RPMI8226 (cell line): Measurements from ENCODE around the gene CELSR1.

Source experiments
- DNase-seq: peaks from one replicate; pipeline ENCODE4 v3.0.0-alpha.2; 2015

CELSR1 gene

DNA sequence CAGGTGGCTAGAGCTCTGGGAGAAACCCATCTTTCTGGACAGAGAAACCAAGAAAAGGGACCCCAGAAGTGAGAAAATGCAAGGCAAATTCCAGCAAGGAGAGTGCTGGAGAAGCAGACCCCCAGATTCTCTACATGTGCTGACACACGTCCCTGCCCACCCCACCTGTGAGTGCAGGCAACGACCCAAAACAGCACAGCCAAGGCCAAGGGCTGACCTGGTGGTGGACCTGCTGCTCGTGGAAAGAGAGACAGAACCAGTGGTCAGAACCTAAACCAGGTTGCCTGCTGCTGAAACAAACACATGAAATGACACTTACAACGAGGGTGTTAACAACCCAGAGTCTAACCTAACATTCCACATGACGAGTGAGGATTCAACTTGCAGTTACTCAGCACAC, 177.3 kb downstream of the CELSR1 start:
- DNase-seq: no peak

DNA sequence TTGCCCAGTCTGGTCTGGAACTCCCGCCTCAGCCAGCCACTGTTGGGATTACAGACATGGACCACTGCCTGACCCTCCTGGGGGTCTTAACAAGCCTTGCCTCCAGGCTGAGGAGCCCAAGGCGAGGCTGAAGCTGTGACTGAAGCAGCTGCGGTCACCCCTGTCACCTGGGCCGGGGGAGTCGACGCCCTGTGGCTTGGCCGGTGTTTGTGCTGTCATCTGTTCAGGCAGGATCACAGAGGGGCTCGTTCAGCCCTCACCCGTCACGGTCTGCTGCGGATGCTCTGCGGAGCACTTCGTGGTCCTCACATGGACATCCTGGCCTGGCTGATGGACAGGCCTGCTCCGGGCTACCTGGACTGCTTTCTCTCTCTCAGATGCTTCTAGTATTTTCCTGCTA, 178.1 kb downstream of the CELSR1 start:
- no peak for DNase-seq

DNA sequence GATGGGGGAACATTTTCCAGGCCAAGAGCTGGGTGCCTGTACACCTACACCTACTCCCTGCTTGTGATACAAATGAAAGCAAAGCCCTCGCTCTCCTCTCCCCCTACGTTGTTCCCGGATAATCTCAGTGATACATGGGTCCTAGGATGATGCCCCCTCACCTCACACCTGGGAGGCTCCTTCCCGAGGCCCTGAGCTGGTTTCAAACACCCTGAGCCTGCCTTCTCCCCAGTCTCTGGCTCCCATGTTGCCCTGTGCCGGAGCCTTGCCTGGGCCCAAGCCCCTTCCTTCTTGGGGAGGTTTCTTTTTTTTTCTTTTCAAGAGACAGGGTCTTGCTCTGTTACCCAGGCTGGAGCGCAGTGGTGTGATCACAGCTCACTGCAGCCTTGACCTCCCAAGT, 178.7 kb downstream of the CELSR1 start:
- DNase-seq: no peak

DNA sequence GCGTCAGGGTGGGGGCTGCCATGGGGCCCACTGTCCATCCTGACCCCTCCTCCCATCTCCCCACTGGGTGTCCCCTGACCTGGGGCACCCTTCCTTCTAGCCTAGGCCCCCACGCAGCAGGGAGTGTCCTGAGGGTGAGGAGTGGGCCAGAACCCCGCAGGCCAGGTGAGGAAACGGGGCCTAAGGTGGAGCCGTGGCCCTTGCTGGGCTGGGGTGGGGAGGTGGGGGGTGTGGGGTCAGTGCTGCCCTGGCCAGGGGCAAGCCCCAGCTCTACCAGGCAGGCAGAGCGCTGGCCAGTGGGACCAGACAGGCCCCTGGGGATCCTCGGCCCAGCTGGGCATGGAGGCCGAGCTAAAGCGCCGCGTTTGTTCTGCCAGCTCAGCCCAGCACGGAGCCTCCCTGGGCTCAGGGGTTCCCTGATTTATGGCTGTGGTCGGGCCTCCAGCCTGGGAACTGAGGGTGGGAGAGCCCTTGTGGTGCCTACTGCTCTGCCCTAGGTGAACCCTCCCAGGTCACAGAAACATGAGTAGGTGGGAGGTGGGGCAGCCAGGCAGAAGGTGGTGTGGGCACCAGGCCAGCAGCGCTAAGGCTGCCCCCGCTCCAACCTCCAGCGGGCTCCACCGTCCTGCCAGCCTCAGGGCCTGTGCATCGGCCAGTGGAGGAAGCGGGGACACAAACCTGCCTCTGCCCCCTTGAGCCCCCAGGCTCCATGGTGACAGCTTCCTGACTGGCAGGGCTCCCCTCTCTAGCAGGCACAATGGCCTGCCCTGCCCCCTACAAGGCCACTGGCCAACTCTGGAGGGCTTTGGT, 179.5 kb downstream of the CELSR1 start:
- DNase-seq: no peak

DNA sequence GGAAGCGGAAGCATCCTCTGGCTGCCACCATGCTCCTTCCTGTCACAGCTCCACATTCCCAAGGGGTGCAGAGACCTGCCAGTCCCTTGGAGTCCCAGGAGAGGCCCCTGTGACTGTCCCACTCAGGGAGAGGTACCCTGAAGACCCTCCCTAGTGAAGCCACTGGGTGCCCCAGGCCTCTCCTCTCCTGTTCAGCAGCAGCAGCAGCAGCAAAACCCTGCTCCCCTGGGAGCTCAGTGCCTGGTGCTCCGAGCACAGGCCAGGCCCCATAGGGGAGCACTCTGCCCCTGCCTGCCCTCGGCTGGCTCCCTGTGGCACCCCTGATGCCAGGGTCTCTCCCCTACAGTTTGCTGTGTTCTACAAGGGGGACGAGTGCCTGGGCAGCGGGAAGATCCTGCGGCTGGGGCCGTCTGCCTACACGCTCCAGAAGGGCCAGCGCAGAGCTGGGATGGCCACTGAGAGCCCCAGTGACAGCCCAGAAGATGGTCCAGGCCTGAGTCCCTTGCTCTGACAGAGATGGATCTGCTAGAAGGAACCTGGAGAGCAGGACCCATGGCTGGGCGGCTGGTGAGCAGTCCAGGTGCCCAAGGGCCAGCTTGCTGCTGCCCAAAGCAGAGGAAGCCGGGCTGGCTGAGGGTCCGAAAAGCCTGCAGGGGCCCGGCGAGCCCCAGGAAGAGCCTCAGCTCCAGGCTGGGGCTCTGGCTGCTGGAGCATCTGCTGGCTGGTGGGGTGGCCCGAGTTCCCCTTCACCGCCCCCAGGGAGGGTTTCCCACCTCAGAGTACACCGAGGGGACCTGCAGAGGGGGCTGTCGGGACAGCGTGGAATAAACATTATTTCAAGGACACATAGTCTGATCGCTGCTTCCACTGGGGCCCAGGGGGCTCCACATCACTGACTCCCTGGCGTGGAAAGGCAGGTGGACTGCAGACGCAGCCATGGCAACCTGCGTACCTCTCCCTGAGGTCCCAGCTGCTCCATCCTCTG, 180.6 kb downstream of the CELSR1 start:
- DNase-seq: no peak

DNA sequence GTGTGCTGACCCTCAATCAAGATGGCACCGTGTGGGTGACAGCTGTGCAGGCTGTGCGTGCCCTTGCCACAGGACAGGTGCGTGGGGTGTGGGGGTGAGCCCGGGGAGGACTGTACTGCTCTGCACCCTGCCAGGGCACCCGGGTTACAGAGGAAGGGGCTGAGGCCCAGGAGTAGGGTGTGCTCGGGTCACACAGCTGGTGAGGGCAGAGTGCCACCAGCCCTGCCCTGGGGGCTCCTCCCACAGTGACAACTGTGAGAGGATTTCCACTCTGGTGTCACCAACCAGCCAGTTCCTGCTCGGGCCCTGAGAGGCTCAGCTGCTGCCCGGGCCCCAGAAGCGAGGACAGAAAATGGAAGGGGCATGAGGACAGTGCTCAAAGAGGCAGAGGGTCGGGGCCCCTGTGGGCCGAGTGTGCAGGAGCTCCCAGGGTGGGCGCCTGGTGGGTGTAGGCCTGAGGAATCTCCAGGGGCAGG, 181.4 kb downstream of the CELSR1 start:
- DNase-seq: no peak

DNA sequence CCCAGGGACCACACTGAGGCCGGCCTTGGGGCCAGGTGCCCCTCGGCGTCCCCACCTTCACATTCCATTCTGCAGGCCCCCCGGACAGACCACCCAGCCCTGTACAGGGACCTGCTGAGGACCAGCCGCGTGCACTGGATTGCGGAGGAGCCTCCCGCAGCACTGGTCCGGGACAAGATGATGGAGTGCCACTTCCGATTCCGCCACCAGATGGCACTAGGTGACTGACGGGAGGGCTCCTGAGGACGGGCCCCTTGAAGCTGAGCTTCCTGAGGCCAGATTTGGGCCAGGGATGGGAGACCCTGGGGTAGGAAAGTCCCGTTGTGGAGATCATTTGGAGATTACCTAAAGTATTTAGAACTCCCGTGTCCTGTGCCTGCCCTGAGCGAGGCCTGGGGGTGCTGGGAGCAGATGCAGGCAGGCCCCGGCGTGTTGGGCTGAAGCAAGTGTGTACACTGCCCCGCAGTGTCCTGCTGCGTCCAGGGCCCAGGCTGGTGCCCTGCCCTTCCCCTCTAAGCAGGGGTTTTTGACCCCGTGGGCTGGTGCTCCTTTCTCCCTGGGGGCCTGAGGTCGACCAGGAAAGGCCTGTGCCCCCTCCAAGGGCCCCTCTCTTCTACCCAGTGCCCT, 181.9 kb downstream of the CELSR1 start:
- peak; percentile 63 for DNase-seq

DNA sequence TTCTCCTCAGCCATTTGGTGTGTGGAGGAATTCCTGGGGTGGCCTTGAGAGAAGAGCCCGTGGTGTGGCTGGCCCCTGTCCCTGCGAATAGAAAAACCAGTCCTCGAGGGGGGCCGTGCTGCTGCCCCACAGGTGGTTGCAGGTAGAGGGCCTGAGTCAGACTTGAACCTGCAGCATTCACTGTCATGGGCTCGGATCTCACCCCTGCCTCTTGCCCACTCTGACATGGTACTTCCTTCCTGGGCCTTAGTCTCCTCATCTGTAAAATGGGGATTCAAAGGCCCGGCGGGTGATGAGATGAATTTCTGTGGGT, 182.5 kb downstream of the CELSR1 start:
- DNase-seq: no peak

DNA sequence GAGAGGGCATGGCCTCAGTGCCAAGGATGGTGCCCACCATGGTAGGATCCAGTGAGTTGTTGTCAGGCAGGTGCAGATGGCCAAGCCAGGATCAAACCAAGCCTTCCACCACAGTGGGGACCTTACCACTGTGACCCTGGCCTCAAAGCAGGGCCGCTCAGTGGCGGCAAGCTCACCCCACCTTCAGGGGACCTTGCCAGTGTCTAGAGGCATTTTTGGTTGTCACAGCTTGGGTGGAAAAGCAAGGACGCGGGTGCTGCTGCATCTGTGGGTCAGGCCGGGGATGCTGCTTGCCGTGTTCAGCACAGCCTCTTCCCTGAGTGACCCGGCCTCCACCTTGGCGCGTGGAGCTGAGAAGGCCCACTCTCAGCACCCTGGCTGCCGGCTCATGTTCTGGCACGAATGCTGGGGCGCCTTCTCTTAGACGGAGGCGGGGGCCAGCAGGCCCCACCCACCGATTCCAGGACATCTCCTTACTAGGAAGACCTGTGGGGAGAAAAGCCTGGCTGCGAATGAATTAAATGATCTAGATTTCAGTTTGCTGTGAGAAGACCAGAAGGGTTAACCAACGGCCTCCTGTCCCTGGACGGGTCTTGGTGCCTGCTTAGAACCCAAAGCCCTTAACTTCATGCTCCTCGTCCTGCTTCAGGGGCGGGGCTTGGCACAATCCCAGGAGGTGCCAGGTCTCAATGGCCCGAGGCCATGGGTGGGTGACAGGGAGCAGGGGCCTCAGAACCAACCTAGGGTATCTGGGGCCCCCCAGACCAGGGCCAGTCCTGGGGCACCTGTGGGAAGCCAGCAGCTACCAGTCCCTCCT, 183.0 kb downstream of the CELSR1 start:
- no peak for DNase-seq

DNA sequence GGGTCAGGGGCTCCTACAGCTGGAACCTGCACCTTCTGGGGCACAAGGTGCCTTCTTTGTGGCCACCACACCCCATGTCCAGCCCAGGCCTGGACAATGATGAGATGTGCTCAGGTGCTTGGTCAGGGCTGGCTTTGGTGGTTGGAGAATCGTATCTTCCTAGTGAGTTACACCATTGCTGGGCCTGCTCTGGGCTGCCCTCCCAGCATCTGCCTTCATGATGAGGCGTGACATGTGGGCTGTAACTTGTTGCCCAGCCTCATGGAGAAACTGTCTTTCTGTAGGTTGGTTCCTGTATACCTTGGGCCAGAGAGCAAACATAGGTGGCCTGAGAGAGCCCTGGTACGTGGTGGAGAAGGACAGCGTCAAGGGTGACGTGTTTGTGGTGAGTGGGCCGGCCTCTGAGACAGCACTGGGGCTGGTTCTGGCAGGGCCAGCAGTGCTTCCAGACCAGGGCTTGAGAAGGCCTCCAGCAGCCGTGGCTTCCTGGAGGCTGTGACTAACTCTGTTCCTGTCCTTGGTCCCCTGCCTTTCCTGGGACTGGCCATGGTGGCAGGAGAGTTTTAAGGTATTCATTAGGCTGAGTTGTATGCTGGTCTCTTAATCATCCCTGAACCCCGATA, 183.8 kb downstream of the CELSR1 start:
- no peak for DNase-seq

DNA sequence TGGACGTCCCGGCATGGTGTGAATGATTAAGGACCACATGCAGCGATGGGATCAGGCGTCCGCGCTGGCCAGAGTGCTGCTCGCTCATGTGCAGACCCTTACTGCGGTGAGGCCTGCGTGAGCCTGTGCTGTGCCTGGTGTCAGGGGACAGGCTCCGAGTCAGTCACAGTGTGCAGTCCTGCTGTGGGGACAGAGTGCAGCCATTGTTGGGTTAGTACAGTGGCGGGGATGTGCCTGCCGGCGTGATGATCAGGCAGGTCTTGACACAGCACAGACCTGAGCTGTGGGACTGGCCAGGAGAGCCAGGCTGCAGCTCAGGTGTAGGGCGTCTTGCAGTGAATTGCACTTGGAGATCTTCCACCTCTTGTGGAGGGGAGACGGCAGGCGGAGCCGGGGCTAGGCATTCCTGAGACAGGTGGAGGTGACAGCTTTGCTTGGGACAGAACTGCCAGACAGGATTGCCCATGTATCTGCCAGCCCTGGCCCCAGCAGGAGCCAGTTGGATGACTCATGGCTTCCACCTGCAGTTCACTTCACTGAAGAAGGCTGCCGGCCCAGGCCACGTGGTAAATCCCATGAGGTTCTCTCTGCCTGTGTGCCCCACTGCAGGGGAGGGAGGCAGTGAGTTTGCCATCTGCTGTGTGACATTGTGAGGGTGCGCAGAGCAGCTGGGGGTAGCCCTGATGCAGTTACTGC, 184.6 kb downstream of the CELSR1 start:
- peak; percentile 15 for DNase-seq

DNA sequence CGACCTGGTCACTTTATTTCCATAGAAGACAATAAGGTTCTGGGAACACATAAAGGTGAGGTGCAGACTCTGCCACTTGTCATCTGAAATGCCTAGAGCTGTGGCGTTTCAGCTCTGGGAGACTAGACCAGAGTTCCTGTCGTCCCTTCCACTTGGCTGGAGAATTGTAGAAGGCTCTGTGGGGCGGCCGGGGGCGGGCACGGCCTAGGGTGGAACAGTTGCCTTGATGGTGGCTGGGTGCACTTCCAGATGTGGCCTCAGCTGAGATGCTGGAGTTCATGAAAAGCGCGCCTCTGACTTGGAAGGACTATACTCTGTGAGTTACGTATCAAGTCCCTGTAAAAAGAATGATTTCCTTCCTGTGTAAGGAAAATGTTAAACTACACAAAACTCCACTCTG, 185.1 kb downstream of the CELSR1 start:
- no peak for DNase-seq

DNA sequence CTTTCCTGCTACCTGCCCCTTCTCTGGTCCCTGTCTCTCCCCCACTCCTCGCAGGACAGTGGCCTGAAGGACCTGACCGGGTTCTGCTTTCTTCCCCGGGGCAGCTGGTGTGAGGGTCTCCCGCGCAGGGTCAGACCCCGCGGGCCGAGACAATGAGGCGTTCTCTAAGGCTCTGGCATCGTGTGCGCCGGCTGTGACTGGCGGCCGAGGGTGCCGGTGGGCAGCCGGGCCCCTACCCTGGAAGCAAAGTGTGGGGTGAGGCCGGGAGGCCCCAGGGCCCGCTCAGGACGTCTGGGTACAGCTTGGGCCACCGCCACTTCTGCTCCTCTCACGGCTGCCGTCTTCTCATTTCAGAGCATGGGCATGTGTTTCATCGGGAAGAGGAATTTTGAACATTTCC, 185.7 kb downstream of the CELSR1 start:
- no peak for DNase-seq

DNA sequence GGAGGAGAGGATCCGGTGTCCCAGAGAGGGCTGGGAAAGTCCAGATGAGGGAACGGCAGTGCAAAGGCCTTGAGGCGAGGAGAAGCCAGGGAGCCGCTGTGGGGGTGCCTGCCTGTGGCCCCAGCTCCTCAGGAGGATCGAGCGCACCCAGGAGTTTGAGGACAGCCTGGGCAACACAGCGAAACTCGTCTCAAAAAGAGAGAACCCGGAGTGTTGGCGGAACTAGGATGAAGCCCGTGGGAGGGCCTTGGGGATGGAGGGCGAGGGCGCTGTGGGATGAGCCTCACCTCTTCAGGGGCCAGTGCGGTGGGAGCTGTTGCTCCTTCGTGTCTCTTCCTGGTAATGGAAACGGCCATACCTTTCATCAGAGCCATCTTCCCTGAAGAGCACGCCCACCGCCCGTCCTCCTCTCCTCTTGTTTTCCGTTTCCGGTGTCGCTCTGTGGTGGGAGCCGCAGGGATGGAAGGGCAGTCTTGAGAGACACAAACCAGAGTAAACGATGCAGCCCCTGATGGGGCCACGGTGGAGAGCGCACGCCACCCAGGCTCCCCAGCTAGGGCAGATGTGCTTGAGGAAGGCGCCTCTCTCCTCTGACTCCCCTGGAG, 186.2 kb downstream of the CELSR1 start:
- no peak for DNase-seq

DNA sequence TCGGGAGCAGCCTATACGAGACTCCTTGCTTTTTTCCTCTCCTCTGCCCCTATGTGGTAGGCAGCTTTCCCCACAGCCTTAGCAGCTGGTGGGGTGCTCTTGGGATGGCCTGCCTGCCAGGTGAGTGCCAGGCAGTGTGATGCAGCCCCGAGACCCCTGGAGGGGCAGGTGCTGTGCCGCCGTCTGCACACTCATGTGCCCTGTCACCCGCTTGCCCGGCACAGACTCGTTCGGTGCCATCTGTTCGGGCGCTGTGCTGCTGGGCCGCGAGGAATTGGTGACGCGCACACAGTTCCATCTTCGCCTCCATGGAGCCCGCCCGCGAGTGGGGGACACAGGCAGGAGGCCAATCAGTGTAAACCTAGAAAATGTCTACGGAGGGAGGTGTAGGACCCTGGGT, 186.8 kb downstream of the CELSR1 start:
- DNase-seq: no peak

DNA sequence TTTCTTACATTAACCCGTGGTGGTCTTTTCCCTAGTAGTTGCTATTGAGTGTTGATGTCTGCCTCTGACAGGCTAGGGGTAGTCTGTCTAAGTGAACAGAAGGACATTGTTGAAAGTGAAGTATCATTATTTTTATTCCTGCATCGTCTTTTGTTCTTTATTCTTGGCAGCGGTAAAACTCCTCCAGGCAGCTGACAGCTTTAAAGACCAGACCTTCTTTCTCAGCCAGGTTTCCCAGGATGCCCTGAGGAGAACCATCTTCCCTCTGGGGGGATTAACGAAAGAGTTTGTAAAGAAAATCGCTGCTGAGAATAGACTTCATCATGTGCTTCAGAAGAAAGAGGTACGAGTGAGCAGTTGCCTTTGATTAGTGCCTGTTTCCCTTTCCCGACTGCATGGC, 187.3 kb downstream of the CELSR1 start:
- DNase-seq: no peak

DNA sequence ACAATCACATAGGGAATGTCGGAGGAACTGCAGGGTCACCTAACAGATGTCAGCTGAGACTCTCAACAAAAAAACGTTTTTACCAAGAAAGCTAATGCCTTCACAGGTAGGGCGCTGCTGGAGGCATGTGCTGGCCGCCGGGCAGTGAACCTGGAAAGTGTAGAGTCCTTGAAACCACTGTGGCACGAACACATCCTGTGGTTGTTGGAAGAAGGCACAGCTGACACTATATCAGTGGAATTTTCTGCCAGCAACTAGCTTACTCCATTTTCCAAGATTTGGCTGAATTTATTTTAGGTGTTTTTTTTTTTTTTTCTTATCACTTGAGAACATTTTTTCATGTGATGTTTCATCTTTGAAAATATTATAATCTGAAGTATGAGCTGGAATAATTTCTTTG, 187.7 kb downstream of the CELSR1 start:
- no peak for DNase-seq

DNA sequence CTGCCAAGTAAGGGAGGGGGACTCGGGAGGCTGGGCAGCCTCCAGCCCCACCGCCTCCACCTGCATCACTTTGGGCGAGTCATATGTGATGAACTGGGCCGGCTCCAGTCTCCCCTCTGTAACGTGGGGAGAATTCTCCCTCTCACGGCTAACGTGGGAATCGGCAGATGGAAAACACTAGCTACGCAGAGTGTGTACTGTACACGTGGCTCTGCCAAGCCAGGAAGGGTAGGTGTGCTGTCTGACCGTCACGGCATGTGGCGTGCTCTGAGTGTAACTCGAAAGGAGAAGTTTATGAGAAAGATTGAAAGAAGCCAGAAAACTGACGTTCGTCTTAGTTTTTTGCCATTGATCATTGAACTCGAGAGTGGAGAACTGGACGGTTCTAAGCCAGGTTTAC, 188.2 kb downstream of the CELSR1 start:
- DNase-seq: no peak

DNA sequence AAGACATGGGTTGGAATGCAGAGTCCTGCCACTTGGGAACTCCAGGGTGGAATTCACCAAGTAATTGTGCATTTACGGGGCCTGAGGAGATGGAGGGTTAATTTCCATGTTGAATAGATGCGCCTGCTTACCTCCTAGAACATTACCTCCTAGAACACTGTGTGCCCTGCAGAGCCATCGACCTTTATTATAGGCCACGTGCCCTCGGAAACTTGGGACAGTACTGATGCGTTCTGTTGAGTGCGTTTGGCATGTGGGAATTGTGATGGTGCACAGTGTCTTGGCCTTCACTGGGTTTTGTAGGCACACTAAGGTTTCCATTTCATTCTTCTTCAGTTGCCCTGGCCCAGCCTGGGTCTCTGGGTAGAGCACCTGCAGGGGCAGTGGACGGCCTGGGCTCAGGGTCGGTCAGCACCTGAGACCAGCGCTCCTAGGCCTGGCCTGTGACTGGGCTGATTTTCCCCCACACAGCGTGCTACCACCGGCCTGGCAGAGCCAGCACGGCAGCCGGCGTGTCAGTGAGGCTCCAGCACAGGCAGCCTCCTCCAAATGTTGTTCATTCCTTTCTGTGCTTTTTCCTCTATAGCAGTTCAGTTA, 189.2 kb downstream of the CELSR1 start:
- no peak for DNase-seq

DNA sequence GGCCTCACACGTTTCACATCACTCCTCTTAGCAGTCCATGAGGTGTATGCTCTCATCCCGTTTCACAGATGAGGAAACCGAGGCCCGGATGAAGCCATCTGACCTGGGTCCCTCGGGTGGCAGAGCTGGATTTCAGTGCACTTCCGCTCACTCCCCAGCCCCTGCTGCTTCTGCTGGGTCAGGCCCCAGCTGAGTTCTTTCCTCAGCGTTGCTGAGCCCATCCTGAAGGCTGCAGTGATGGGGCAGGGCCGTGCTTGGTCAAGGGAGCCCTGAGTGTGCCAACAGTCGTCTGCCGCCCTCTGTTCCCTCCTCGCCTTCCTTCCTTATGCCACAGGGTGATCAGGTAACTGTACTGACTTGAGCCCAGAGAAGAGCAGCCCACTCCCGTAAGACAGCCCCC, 189.8 kb downstream of the CELSR1 start:
- no peak for DNase-seq
